Tibial nerve (tissue), 4 donors: ENCODE measurements around the gene CPNE4.

Experiments
- EP300 ChIP-seq, 2 donors: sonication (generic); formaldehyde crosslinking; IDR thresholded peaks; one replicate each; pipeline ENCODE4 v1.6.1; 2017; ENCODE audit warnings: antibody characterized with exemption in 2 of 2, mild to moderate bottlenecking in 1 of 2
- POLR2A ChIP-seq, 2 donors: fragments of 450-650 bp; IDR thresholded peaks; one replicate each; pipeline ENCODE4 v1.6.1; 2017; ENCODE audit warnings: antibody characterized with exemption in 2 of 2, mild to moderate bottlenecking in 2 of 2, moderate library complexity in 2 of 2
- TF ChIP-seq, protein P1 (sequence below), 5 experiments: fragments of 200-600 bp in 3 of 5; fragments of 450-650 bp in 2 of 5; sonication (generic) in 3 of 5; IDR thresholded peaks; one replicate each; pipeline ENCODE4 v1.5.1; 2016 to 2019; ENCODE audit warnings: antibody characterized with exemption in 5 of 5, mild to moderate bottlenecking in 3 of 5, moderate library complexity in 2 of 5

DNA sequence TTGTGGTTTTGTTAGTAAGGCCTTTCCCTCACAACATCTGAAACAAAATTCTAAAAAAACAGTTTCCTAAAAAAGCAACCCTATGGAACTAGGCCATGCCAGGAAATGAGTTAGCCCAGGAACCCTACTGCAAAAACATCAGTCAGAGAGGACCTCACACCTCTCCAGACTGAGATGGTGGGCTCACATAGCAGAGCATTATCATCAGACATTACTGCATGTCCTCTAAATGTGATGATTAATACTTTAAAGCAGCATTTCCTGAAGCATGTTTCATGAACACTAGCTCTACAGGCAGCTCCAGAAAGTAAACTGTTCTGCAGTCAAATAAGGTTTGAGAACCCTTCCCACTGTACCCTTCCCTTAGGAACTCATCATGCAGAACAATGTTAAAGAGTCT, 299.7 kb downstream of the CPNE4 start:
- TF ChIP-seq, protein P1, sequence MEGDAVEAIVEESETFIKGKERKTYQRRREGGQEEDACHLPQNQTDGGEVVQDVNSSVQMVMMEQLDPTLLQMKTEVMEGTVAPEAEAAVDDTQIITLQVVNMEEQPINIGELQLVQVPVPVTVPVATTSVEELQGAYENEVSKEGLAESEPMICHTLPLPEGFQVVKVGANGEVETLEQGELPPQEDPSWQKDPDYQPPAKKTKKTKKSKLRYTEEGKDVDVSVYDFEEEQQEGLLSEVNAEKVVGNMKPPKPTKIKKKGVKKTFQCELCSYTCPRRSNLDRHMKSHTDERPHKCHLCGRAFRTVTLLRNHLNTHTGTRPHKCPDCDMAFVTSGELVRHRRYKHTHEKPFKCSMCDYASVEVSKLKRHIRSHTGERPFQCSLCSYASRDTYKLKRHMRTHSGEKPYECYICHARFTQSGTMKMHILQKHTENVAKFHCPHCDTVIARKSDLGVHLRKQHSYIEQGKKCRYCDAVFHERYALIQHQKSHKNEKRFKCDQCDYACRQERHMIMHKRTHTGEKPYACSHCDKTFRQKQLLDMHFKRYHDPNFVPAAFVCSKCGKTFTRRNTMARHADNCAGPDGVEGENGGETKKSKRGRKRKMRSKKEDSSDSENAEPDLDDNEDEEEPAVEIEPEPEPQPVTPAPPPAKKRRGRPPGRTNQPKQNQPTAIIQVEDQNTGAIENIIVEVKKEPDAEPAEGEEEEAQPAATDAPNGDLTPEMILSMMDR (IDR thresholded peaks at IDR 0.05), result no peak
- TF ChIP-seq EP300 (IDR thresholded peaks at IDR 0.05), result no peak
- TF ChIP-seq POLR2A (IDR thresholded peaks at IDR 0.05), result no peak
